Dendritic cell treated with granulocyte-macrophage colony-stimulating factor and Interleukin-4, amounts not matched to agents 40 ng/mL and 50 ng/mL, for 4 days (primary cell): ENCODE results near the gene EYA2.

Experiments used
- H3K27ac Mint-ChIP-seq: one replicate; pipeline ENCODE4 v1.8.0; 2022; ENCODE audit warnings: mild to moderate bottlenecking, mixed read lengths
- H3K27me3 Mint-ChIP-seq: one replicate; pipeline ENCODE4 v1.8.0; 2022; ENCODE audit warnings: mild to moderate bottlenecking, mixed read lengths
- H3K36me3 Mint-ChIP-seq: one replicate; pipeline ENCODE4 v1.8.0; 2022; ENCODE audit warnings: low read depth, mixed read lengths
- H3K4me1 Mint-ChIP-seq: one replicate; pipeline ENCODE4 v1.8.0; 2022; ENCODE audit warnings: low read depth, mixed read lengths
- H3K4me3 Mint-ChIP-seq: one replicate; pipeline ENCODE4 v1.8.0; 2022; ENCODE audit warnings: mild to moderate bottlenecking, moderate library complexity, mixed read lengths
- H3K9me3 Mint-ChIP-seq: one replicate; pipeline ENCODE4 v1.8.0; 2022; ENCODE audit warnings: mixed read lengths
- intact Hi-C: fragments of 100-400 bp; cut with micrococcal nuclease; formaldehyde crosslinking; loops from one replicate; pipeline ENCODE4 v1.15.0; 2022

EYA2 gene

DNA sequence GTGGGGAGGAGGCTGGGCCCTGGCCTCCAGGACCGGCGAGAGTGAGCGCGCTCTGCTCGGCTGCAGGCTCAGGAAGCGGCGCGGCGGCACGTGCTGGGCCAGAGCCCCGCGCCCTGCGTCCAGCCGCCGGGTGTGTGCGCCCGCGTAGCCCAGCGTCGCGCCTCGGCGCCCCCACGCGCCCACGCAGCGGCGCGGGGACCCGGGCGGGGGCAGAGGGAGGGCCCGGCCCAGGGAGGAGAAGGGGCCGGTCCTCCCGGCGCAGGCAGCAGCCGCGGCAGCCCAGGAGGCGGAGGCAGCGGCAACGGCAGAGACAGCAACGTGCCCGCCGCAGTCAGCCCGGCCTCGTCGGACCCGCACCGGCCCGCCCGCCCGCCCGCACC, at the start of gene EYA2:
Gene EYA2 (plus strand): TSS at position 265 of the 380 bp plus-strand sequence. CDS start 95,168 bp downstream, outside the sequence.
- no peaks in the 10 kb centered on the region for H3K36me3 Mint-ChIP-seq

DNA sequence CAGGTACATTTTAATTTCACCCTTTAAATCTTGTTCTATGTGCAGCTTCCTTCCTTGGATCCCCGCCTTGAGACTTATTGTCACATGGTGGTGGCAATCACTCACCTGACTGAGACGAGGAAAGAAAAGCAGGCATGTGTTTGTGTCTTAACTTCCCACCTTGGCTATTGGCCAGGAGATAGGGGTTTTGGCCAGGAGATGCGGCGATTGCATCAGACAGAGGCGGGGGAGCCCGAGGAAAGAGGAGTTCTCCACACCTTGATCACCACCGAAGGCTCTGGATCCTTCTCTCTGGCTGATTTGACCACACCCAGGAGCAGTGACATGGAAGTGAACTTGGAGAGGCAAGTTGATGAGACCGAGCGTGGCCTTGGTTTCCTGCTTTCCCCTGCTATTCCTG, 49.7 kb upstream of the EYA2 start:
- intact Hi-C loops, result no loop called here
- Mint-ChIP-seq H3K27ac (no peak overlapping the region), H3K4me3 (no peak overlapping the region), H3K4me1 (no peaks in the 10 kb centered on the region), H3K36me3 (no peaks in the 10 kb centered on the region), H3K27me3 (peaks cover 15% of the 10 kb centered on the region), H3K9me3 (no peaks in the 10 kb centered on the region)

More for the DNA sequence above, at the start of gene EYA2:
- Mint-ChIP-seq H3K9me3 (peaks cover 10% of the 10 kb centered on the region), H3K4me1 (peaks cover 3% of the 10 kb centered on the region), H3K27me3 (peaks cover 74% of the 10 kb centered on the region), H3K27ac (no peak within 1 kb of the TSS), H3K4me3 (no peak within 1 kb of the TSS)
- intact Hi-C loops, result no loop called here

DNA sequence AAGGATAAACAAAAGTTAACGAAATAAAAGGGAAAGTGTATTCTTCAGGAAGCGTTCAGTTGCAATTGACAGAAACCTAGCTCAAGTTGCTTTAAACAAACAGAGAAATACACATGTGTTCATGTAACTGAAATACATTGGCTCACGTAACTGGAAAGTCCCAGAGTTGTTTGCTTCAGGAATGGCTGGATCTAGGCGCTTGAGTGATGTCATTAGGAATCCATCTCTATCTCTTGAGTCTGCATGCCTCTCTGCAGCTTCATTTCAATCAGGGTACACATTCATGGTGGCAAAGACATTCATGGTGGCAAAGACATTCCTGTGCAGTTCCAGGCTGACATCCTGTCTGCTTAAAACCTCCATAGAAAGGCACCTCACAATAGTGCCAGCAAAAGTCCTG, 45.4 kb upstream of the EYA2 start:
- Mint-ChIP-seq H3K4me1 (no peaks in the 10 kb centered on the region), H3K27ac (no peak overlapping the region), H3K9me3 (no peaks in the 10 kb centered on the region), H3K4me3 (no peak overlapping the region), H3K36me3 (no peaks in the 10 kb centered on the region), H3K27me3 (peaks cover 12% of the 10 kb centered on the region)
- intact Hi-C loops, result no loop called here

- Mint-ChIP-seq H3K36me3 (no peaks in the 10 kb centered on the region), H3K9me3 (no peaks in the 10 kb centered on the region), H3K4me1 (no peaks in the 10 kb centered on the region), H3K27ac (no peak overlapping the region), H3K4me3 (no peak overlapping the region), H3K27me3 (peaks cover 12% of the 10 kb centered on the region)
- intact Hi-C loops, result no loop called here
Observed at GRCh38 chr20:46849751-46850150, 44.9 kb upstream of the EYA2 start.

DNA sequence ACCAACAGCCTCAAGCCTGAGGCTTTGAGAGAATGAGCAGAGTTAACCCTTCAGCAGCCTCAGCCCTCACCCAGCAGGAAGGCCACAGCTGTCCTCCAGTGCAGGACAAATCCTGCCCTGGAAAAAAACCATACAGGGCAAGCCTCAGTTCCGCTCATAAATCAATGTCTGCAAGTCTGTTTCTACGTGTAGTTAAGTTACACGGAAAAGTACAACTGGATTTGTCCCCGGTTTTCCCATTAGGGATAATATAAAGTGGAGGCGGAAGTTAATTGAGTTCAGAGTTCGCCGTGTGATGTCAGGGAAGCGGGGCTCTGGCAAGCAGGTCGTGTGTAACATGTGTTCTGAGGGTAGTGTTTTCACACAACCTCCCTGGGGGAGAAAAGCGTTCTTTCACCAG, 44.2 kb upstream of the EYA2 start:
- intact Hi-C loops, result no loop called here
- Mint-ChIP-seq H3K27ac (no peak overlapping the region), H3K4me3 (no peak overlapping the region), H3K36me3 (no peaks in the 10 kb centered on the region), H3K4me1 (no peaks in the 10 kb centered on the region), H3K9me3 (no peaks in the 10 kb centered on the region), H3K27me3 (peaks cover 12% of the 10 kb centered on the region)

- Mint-ChIP-seq H3K4me1 (no peaks in the 10 kb centered on the region), H3K4me3 (no peak overlapping the region), H3K36me3 (no peaks in the 10 kb centered on the region), H3K27ac (no peak overlapping the region), H3K9me3 (no peaks in the 10 kb centered on the region), H3K27me3 (peaks cover 12% of the 10 kb centered on the region)
- intact Hi-C loops, result no loop called here
Observed at GRCh38 chr20:46850896-46851295, 43.7 kb upstream of the EYA2 start.

- Mint-ChIP-seq H3K36me3 (no peaks in the 10 kb centered on the region), H3K27ac (no peak overlapping the region), H3K4me1 (no peaks in the 10 kb centered on the region), H3K27me3 (peaks cover 14% of the 10 kb centered on the region), H3K9me3 (no peaks in the 10 kb centered on the region), H3K4me3 (no peak overlapping the region)
- intact Hi-C loops, result no loop called here
Observed at GRCh38 chr20:46851746-46852145, 42.9 kb upstream of the EYA2 start.

- Mint-ChIP-seq H3K4me1 (no peaks in the 10 kb centered on the region), H3K27me3 (peaks cover 14% of the 10 kb centered on the region), H3K9me3 (no peaks in the 10 kb centered on the region), H3K27ac (no peak overlapping the region), H3K4me3 (no peak overlapping the region), H3K36me3 (no peaks in the 10 kb centered on the region)
- intact Hi-C loops, result no loop called here
Observed at GRCh38 chr20:46852313-46852712, 42.3 kb upstream of the EYA2 start.

DNA sequence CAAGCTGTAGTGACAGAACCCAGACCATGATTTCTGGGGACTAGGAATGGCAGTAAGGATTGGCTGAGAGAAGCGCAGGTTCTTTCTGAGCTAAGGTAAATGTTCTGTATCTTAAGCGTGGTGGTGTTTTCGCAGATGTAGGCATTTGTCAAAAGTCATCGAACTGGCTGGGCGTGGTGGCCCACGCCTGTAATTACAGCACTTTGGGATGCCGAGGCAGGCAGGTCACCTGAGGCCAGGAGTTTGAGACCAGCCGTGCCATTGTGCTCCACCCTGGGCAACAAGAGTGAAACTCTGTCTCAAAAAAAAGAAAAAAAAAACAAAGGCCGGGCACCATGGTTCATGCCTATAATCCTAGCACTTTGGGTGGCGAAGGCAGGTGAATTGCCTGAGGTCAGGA, 40.7 kb upstream of the EYA2 start:
- Mint-ChIP-seq H3K36me3 (no peaks in the 10 kb centered on the region), H3K27me3 (peaks cover 13% of the 10 kb centered on the region), H3K27ac (no peak overlapping the region), H3K4me3 (no peak overlapping the region), H3K4me1 (no peaks in the 10 kb centered on the region), H3K9me3 (no peaks in the 10 kb centered on the region)
- intact Hi-C loops, result no loop called here

DNA sequence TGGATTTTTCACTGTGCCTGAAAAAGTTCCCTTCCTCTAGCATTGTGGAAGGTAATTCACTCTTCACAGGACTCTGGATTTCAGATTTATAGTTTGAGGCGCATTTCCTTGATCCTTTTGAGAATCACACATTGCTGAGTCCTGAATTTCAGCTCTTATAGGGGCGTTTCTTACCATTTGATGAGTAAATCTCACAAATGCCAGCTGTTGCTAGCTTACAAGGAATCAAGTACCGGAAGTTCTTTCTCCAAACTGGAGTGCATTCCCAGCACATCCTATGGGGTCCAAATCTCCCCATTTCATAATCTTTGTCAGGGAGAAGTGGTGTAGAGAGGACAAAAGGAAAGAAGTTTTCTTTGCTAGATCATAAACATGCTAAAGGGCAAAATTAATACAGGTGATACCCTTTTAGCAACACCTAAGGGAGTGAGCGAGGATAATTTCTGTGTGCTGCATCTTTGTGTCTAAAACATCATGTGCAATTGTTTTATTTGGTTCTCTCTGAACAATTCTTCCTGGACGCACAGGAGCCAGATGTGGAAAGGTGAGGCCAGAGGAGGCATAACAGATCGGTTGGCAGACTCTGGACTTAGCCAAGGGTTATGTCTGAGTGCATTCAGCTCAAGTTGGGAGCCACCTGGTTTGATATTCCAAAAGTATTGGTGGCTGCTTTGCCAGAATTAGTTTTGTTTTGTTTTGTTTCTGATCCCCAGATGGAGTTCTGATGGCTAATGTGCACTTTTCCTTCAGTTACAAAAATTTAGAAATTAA, 37.4 kb upstream of the EYA2 start:
- intact Hi-C loops, result no loop called here
- Mint-ChIP-seq H3K27ac (no peak overlapping the region), H3K36me3 (no peaks in the 10 kb centered on the region), H3K27me3 (peaks cover 13% of the 10 kb centered on the region), H3K9me3 (no peaks in the 10 kb centered on the region), H3K4me1 (no peaks in the 10 kb centered on the region), H3K4me3 (no peak overlapping the region)

DNA sequence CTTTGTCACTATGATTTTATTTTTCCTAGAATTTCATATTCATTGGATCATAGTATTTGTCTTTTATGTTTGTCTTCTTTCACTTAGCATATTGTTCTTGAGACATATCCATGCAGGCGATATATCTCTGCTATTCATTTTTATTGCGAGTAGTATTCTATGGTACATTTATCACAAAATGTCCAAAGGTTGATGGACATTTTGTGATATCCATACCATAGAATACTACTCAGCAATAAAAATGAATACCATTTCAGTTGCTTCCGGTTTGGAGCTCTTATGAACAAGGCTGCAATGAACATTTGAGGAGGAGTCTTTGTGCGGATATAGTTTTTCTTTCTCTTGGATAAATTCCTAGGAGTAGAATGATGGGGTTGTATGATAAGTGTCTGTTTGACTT, 28.8 kb upstream of the EYA2 start:
- Mint-ChIP-seq H3K9me3 (peaks cover 16% of the 10 kb centered on the region), H3K4me3 (no peak overlapping the region), H3K36me3 (no peaks in the 10 kb centered on the region), H3K27ac (no peak overlapping the region), H3K4me1 (no peaks in the 10 kb centered on the region), H3K27me3 (peaks cover 11% of the 10 kb centered on the region)
- intact Hi-C loops, result no loop called here

DNA sequence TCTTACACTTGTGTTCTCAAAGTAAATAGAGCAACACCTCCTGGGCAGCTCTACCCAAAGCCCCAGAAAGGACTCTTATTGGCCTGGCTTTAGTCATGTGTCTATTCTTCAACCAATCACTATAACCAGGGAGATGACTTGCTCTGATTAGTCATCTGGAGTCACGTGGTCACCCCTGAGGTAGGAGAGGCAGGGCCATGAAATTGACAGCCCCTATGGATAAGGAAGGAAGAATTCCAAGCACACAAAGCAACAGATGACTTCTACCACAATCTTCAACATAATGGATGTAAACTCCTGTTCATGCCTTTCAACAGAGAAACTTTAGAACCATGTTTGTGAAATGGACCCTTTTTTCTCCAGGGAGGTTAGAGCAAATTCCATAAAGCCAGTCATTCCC, 24.6 kb upstream of the EYA2 start:
- Mint-ChIP-seq H3K4me3 (no peak overlapping the region), H3K36me3 (no peaks in the 10 kb centered on the region), H3K27ac (no peak overlapping the region), H3K4me1 (peaks cover 4% of the 10 kb centered on the region), H3K9me3 (peaks cover 16% of the 10 kb centered on the region), H3K27me3 (peaks cover 11% of the 10 kb centered on the region)
- intact Hi-C loops, result no loop called here

- peaks cover 15% of the 10 kb centered on the region for H3K27me3 Mint-ChIP-seq
- intact Hi-C loops, result no loop called here
- H3K36me3 Mint-ChIP-seq, result no peaks in the 10 kb centered on the region
- H3K4me3 Mint-ChIP-seq, result no peak overlapping the region
- H3K27ac Mint-ChIP-seq, result no peak overlapping the region
- peaks cover 4% of the 10 kb centered on the region for H3K4me1 Mint-ChIP-seq
- H3K9me3 Mint-ChIP-seq, result peaks cover 16% of the 10 kb centered on the region
Observed at GRCh38 chr20:46872328-46873211, 22.1 kb upstream of the EYA2 start.

GRCh38 chr20:46875059-46875458, 19.6 kb upstream of the EYA2 start:
- Mint-ChIP-seq H3K27me3 (peaks cover 16% of the 10 kb centered on the region), H3K4me3 (no peak overlapping the region), H3K36me3 (no peaks in the 10 kb centered on the region), H3K27ac (no peak overlapping the region), H3K9me3 (peaks cover 2% of the 10 kb centered on the region), H3K4me1 (peaks cover 4% of the 10 kb centered on the region)
- intact Hi-C loops, result no loop called here
